ENCODE results near the gene PAX3.

The PAX3 gene

GRCh38 chr2:222296911-222297599 is 1.7 kb downstream of the PAX3 start:
- DNase-seq (ENCODE audit: low read depth in 2 of 2): no peak

DNA sequence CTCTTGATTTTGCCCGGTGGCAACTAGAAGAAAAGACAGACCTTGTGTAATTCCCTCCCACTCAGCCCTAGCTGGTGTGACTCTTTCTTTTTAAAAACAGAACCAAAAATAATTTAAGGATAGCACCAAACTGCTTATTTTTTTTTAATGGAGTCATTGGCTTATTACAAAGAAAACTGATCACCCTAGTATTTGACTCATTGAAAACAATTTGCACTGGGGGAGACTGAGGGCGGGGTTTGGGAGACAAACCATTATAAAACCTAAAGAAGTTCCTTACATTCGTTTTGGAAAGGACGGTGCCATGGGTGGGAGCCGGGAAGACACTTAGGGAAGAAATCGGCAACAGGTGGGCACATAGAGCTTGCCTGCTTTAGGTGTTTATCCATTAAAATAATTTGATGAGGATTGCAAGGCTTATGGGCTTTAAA is 2.5 kb downstream of the PAX3 start:
- no peak for DNase-seq (ENCODE audit: low read depth in 2 of 2)

- DNase-seq (ENCODE audit: low read depth in 2 of 2): no peak
Observed at GRCh38 chr2:222295368-222296062, 3.3 kb downstream of the PAX3 start.

- DNase-seq (ENCODE audit: low read depth in 2 of 2): no peak
Observed at GRCh38 chr2:222294996-222295367, 3.8 kb downstream of the PAX3 start.

- no peak for DNase-seq (ENCODE audit: low read depth in 2 of 2)
Observed at GRCh38 chr2:222293660-222294630, 4.9 kb downstream of the PAX3 start.

GRCh38 chr2:222292149-222293134 is 6.4 kb downstream of the PAX3 start:
- no peak for DNase-seq (ENCODE audit: low read depth in 2 of 2)

DNA sequence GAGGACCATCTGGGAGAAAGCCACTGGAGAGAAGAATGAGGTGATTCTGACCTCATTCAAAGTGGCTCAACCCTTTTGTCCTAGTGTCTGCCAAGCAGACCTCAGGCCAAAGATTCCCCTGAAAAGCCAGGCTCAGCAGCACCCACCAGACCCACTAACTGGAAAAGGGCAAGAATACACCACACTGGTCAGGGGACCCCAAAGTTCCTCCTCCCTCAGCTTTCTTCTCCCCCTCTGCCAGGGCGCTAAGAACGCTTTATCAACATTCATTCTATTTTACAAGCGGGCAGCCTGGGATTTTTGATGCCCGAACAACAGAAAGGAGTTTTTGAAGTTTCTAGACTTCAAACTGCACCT is 7.3 kb downstream of the PAX3 start:
- DNase-seq (ENCODE audit: low read depth in 2 of 2): no peak

GRCh38 chr2:222290736-222291484 is 7.9 kb downstream of the PAX3 start:
- no peak for DNase-seq (ENCODE audit: low read depth in 2 of 2)

DNA sequence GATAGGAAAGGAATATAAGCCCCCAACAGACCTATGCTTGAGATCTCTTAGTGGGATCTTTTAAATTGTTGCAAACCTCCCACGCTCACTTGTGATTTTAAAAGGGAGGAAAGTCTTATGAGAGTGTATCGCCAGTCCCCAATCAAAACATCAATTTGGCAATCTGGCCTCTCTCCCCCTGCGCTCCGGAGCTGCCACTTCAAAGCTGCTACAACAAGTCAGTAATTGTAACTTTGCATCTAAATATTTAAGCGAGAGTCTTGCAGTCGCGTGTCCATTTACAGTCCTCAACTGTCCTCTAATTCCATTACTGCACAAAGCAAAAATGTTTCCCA is 8.4 kb downstream of the PAX3 start:
- no peak for DNase-seq (ENCODE audit: low read depth in 2 of 2)

DNA sequence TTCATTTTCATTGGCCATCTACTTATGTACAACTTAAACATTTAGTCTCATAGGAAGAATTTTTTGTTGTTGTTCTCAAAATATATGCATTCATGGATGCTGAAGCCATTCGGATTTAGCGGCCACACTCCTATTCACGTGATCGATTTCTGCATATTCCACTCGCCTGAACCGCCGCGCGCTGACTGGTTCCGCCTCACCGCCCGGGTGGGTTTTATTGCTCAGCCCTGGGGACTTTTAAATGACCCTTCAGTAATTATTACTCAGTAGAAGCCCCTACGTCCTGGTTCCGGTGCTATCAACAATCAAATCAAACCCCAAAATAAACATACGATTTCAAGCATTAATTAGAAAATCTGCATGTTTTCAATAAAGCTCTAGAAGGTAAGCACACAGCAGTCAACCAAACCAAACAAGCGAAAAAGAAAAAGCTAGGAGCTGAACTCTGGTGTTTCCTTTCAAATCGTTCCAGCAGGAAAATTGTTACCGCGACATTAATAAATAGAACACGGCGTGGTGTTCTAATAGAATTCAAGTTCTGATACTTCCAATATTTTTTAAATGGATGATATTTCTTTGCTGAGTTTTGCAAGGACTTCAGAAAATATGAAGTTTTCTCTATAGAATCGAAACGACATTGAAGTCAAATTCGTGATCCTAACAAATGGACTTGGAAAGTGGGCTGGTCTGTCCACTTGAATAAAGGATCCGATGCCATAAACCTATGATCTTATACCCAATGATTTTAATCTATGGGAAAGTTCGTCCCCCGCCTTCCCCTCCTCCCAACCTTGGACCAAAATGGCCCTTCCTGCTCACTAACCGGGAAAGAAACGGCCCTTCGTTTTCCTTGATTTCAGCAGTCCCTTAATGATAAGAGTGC is 9.3 kb downstream of the PAX3 start:
- no peak for DNase-seq (ENCODE audit: low read depth in 2 of 2)

- DNase-seq (ENCODE audit: low read depth in 2 of 2): no peak
Observed at GRCh38 chr2:222288590-222289277, 10.1 kb downstream of the PAX3 start.

- no peak for DNase-seq (ENCODE audit: low read depth in 2 of 2)
Observed at GRCh38 chr2:222287862-222288479, 10.8 kb downstream of the PAX3 start.

- no peak for DNase-seq (ENCODE audit: low read depth in 2 of 2)
Observed at GRCh38 chr2:222284466-222284865, 14.3 kb downstream of the PAX3 start.

GRCh38 chr2:222283634-222284033 is 15.2 kb downstream of the PAX3 start:
- DNase-seq (ENCODE audit: low read depth in 2 of 2): no peak

- DNase-seq (ENCODE audit: low read depth in 2 of 2): no peak
Observed at GRCh38 chr2:222281506-222281905, 17.3 kb downstream of the PAX3 start.

DNA sequence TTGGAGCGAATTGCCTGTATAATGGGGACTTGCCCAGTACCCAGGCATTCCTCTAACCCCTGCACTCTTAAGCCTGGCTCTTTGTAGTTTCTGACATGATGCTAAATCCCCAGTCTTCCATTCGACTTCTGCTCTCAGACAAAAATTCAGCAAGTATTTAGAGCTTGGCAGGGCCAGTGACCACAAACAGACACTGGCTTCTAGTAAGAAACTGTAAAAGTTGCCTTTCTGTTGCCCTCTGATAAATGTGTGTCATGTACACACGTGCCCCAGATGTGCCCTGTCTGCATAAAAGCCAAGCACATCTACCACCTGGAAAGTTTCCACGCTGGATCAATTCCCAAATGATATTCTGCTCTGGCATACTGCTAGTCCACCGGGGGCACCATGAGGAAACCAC is 18.0 kb downstream of the PAX3 start:
- no peak for DNase-seq (ENCODE audit: low read depth in 2 of 2)

DNA sequence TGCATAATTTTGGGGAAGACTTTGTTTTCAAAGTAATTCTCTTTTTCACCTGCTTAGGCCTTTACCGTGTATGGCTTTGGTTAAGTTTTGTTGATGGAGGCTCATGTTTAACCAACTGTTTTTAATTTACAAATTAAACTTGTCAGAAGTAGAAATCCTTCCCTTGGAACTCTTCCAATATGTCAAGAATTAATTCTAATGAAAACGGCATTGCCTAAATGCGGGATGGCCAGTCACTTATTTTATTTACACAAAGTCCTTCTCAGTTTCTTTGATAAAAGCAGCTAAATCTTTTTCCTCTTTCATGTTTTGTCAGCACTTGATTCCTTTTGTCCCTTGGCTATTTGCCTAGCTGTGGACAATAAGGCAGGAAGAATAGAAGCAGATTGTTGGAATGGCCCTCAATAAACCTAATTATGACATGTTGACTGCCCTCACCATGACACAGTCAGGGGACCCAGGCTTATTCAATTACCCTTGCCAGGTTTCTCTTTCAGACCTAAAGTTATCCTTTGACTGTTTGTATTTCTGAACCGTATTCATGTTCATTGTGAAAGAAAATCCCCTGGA is 26.3 kb downstream of the PAX3 start:
- DNase-seq (ENCODE audit: low read depth in 2 of 2): no peak

DNA sequence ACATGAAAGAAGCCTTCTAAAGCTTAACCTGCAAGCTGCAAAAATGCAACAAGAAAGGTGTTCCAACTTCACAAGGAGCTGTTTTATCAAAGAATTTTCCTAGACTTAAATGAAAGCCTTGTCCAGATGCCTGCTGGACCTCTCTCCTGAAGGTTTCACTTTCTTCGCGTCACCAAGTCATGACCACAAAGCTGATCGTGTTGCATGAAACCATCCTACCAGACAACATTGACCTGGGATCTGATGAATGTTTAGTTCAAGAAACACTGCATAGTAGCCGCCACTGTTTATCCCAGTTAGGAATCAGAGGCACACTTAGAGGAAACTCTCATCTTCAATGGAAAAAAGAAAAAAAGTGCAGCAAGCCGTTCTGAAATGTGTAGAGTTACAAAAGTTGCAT is 26.9 kb downstream of the PAX3 start:
- no peak for DNase-seq (ENCODE audit: low read depth in 2 of 2)
